Endothelial cell of umbilical vein (primary cell): ENCODE results near the gene ZC4H2. TPM values are rescaled to one million over a fixed set of nuclear protein-coding genes. Genes with fewer than 3 reads are reported as not detected.

ENCODE experiments used
- BruUV-seq: library from RNA; stranded (reverse); fragments of 400-500 nt; replicated peaks from 2 replicates; lab custom pipeline; 2021; lab: Mats Ljungman, UMichigan
- CTCF ChIA-PET: fragments of 300-600, 350-600 bp; sonication (Branson Sonifier 250); formaldehyde crosslinking; loops from one replicate; lab custom pipeline; 2021; ENCODE audit warnings: antibody characterized with exemption, inconsistent platforms; lab: Charles Lee
- POLR2A ChIA-PET: fragments of 300-600, 350-600 bp; sonication (Branson Sonifier 250); formaldehyde crosslinking; loops from one replicate; lab custom pipeline; 2021; ENCODE audit warnings: antibody characterized with exemption, inconsistent platforms; lab: Charles Lee
- DNase-seq: peaks from one replicate; pipeline ENCODE4 v3.0.0-alpha.2; 2011; ENCODE audit warnings: low read depth, low spot score
- FAIRE-seq: peaks from 2 replicates; lab custom pipeline; 2011; peaks lifted over from hg19 to GRCh38; lab: Jason Lieb, UNC
- H2AFZ ChIP-seq: 2 replicates; pipeline ENCODE4 v1.6.0; 2012; ENCODE audit warnings: low read depth, low read length, control low read depth, inconsistent platforms
- H3K27ac ChIP-seq: 2 replicates; pipeline ENCODE4 v1.5.1; 2011; ENCODE audit warnings: low read depth, mild to moderate bottlenecking, control low read depth, low read length, moderate library complexity; ENCODE audit not compliant: insufficient read depth
- H3K27me3 ChIP-seq, 2 experiments: 2 replicates each; pipeline versions ENCODE4 v1.6.0 to v1.6.1; 2011; ENCODE audit warnings: low read length in 2 of 2, mixed read lengths in 1 of 2; ENCODE audit not compliant: control insufficient read depth in 2 of 2, insufficient read depth in 2 of 2
- H3K36me3 ChIP-seq, 2 experiments: 2 replicates in 1 of 2; 3 replicates in 1 of 2; pipeline ENCODE4 v1.5.1; 2011; ENCODE audit warnings: low read length in 2 of 2, mild to moderate bottlenecking in 1 of 2, moderate library complexity in 1 of 2; ENCODE audit not compliant: control insufficient read depth in 2 of 2, insufficient read depth in 2 of 2; ENCODE audit errors: extremely low read depth in 1 of 2
- H3K4me1 ChIP-seq: 3 replicates; pipeline ENCODE4 v1.5.1; 2011; ENCODE audit warnings: mild to moderate bottlenecking, low read length; ENCODE audit not compliant: control insufficient read depth, insufficient read depth; ENCODE audit errors: extremely low read depth
- H3K4me2 ChIP-seq: 2 replicates; pipeline ENCODE4 v1.6.1; 2011; ENCODE audit warnings: low read length, control low read depth, mixed read lengths; ENCODE audit not compliant: insufficient read depth
- H3K4me3 ChIP-seq, 3 experiments: fragments of 200-600 bp in 1 of 3; sonication (generic), shearing (Covaris generic) in 1 of 3; replicated peaks in 1 of 3; 2 replicates each; pipeline ENCODE4 v1.5.1; 2011 to 2016; ENCODE audit warnings: control low read depth in 3 of 3, low read length in 3 of 3, mild to moderate bottlenecking in 2 of 3, inconsistent platforms in 1 of 3, low read depth in 1 of 3, moderate library complexity in 1 of 3; ENCODE audit not compliant: insufficient read depth in 1 of 3
- H3K79me2 ChIP-seq: 2 replicates; pipeline ENCODE4 v1.6.0; 2012; ENCODE audit warnings: low read length, inconsistent platforms; ENCODE audit not compliant: control insufficient read depth, insufficient read depth
- H3K9ac ChIP-seq: replicated peaks from 2 replicates; pipeline ENCODE3; 2011; ENCODE audit warnings: low read length, control low read depth; ENCODE audit not compliant: insufficient read depth; ENCODE audit errors: extremely low read depth
- H3K9me1 ChIP-seq: replicated peaks from 3 replicates; pipeline ENCODE4 v1.6.0; 2011; ENCODE audit warnings: mild to moderate bottlenecking, low read length; ENCODE audit not compliant: control insufficient read depth, insufficient read depth; ENCODE audit errors: extremely low read depth
- H3K9me3 ChIP-seq: replicated peaks from 2 replicates; pipeline ENCODE4 v1.5.1; 2012; ENCODE audit warnings: low read length, inconsistent platforms; ENCODE audit not compliant: control insufficient read depth, insufficient read depth
- H4K20me1 ChIP-seq: replicated peaks from 2 replicates; pipeline ENCODE3; 2011; ENCODE audit warnings: mild to moderate bottlenecking, low read length; ENCODE audit not compliant: control insufficient read depth, insufficient read depth; ENCODE audit errors: extremely low read depth
- CTCF ChIP-seq, 2 donors: IDR thresholded peaks; 1 replicate in 1 of 2; 2 replicates in 1 of 2; pipeline ENCODE4 v1.5.1; 2011; ENCODE audit warnings: low read length in 2 of 2, mild to moderate bottlenecking in 2 of 2, moderate library complexity in 2 of 2, control low read depth in 1 of 2, inconsistent platforms in 1 of 2, low read depth in 1 of 2; ENCODE audit not compliant: insufficient read depth in 1 of 2; ENCODE audit errors: extremely low read depth in 1 of 2
- EZH2 ChIP-seq: IDR thresholded peaks from 2 replicates; pipeline ENCODE4 v1.6.1; 2012; ENCODE audit warnings: borderline replicate concordance, low read depth, mild to moderate bottlenecking, moderate library complexity, low read length, inconsistent platforms; ENCODE audit not compliant: severe bottlenecking
- FOS ChIP-seq: IDR thresholded peaks from 2 replicates; pipeline ENCODE4 v1.6.1; 2011; ENCODE audit warnings: mild to moderate bottlenecking, low read length, moderate library complexity, borderline replicate concordance; ENCODE audit not compliant: insufficient read depth
- GATA2 ChIP-seq: IDR thresholded peaks from 2 replicates; pipeline ENCODE4 v1.7.0; 2011; ENCODE audit warnings: low read depth, mild to moderate bottlenecking, moderate library complexity, mixed read lengths, low read length; ENCODE audit not compliant: insufficient read length, insufficient read depth
- JUN ChIP-seq: IDR thresholded peaks from 2 replicates; pipeline ENCODE4 v1.6.1; 2011; ENCODE audit warnings: borderline replicate concordance, low read depth; ENCODE audit not compliant: insufficient read length, insufficient read depth
- MAX ChIP-seq: IDR thresholded peaks from 2 replicates; pipeline ENCODE4 v1.6.1; 2011; ENCODE audit not compliant: insufficient read depth, insufficient read length
- MYC ChIP-seq: IDR thresholded peaks from one replicate; pipeline ENCODE4 v1.6.1; 2011; ENCODE audit warnings: mild to moderate bottlenecking, low read depth, low read length
- POLR2AphosphoS5 ChIP-seq: IDR thresholded peaks from 2 replicates; pipeline ENCODE4 v1.6.1; 2012; ENCODE audit warnings: low read depth, mild to moderate bottlenecking, control low read depth, low read length, moderate library complexity; ENCODE audit not compliant: insufficient read depth
- dilution Hi-C: fragments of 300-500 bp; cut with MboI; formaldehyde crosslinking; loops from one replicate; pipeline ENCODE4 v1.15.0; 2019; ENCODE audit warnings: low sequenced_read_pairs; ENCODE audit not compliant: extremely low pct_ligation_motif_present
- intact Hi-C: fragments of 100-400 bp; cut with micrococcal nuclease; formaldehyde crosslinking; loops from one replicate; pipeline ENCODE4 v1.10.0; 2022
- polyA plus RNA-seq, 4 experiments: library from polyadenylated mRNA; depleted of rRNA in 3 of 4; stranded (reverse) in 3 of 4; unstranded in 1 of 4; fragments of >200 nt; gene quantifications; 2 replicates each; pipeline versions ENCODE4 v1.2.1 to v1.2.3, GENCODE V29; 2011 to 2012; ENCODE audit warnings: missing spikeins in 1 of 4
- total RNA-seq: library from RNA; stranded (reverse); gene quantifications from 2 replicates; pipeline ENCODE4 v1.2.3, GENCODE V29; 2021

ZC4H2 gene
- total and polyA plus RNA-seq, 2 donors (not counting 3 experiments of a cell fraction or from before 2014, with no cell fraction given) = 12.8 TPM

- ChIA-PET CTCF (no interaction called here), POLR2A (no interaction called here)
- Histone ChIP-seq H3K27ac (no peak overlapping the region), H3K27me3 (no peaks in the 10 kb centered on the region), H3K9ac (no peak overlapping the region), H3K9me1 (no peaks in the 10 kb centered on the region), H3K9me3 (no peaks in the 10 kb centered on the region), H3K79me2 (peaks cover 5% of the 10 kb centered on the region), H3K36me3 (no peaks in the 10 kb centered on the region), H4K20me1 (no peaks in the 10 kb centered on the region), H3K4me3 (no peak overlapping the region), H3K4me1 (peaks cover 3% of the 10 kb centered on the region), H3K4me2 (no peak overlapping the region), H2AFZ (no peak overlapping the region)
- dilution Hi-C loops (no loop called here), intact Hi-C loops (no loop called here)
- no TSS peak for BruUV-seq
- TF ChIP-seq EZH2 = no peak
- TF ChIP-seq MAX = no peak
- no peak for TF ChIP-seq MYC
- TF ChIP-seq JUN = peak; percentile 19
- TF ChIP-seq CTCF (IDR thresholded peaks at IDR 0.05; ENCODE audit: extremely low read depth in 1 of 2, insufficient read depth in 1 of 2, low read depth in 1 of 2, low read length in 2 of 2) = no peak
- TF ChIP-seq GATA2 = no peak
- TF ChIP-seq POLR2AphosphoS5 = no peak
- peak; percentile 47 for TF ChIP-seq FOS
- FAIRE-seq = peak; percentile 12
- DNase-seq = no peak
Observed at GRCh38 chrX:64977830-64978229, 1.6 kb upstream of the ZC4H2 start.
